IMR-90 (cell line): ENCODE data around the gene PSMD10. TPM values are rescaled to one million over a fixed set of nuclear protein-coding genes. Genes with fewer than 3 reads are reported as not detected.

Source experiments
- ATAC-seq: fragments of 200-7000 bp; cut with Tn5 transposase; 2 replicates; pipeline ENCODE4 v1.9.1; 2020; ENCODE audit warnings: low read depth, mild to moderate bottlenecking, moderate library complexity
- Bru-seq: library from RNA; stranded (reverse); fragments of 400-500 nt; gene quantifications from one replicate; lab custom pipeline; 2021; lab: Mats Ljungman, UMichigan
- BruChase-seq, 2 experiments: library from RNA; stranded (reverse); fragments of 400-500 nt; gene quantifications; one replicate each; lab custom pipeline; 2021; lab: Mats Ljungman, UMichigan
- BruUV-seq: library from RNA; stranded (reverse); fragments of 400-500 nt; replicated peaks from 2 replicates; lab custom pipeline; 2021; lab: Mats Ljungman, UMichigan
- CTCF ChIA-PET: fragments of 300-600 bp; formaldehyde crosslinking; extraction: SDS; loops from one replicate; lab custom pipeline; 2021; ENCODE audit warnings: antibody characterized with exemption; lab: Yijun Ruan, JAX
- POLR2A ChIA-PET: fragments of 300-600 bp; sonication (Branson Sonifier 250); formaldehyde crosslinking; loops from one replicate; lab custom pipeline; 2022; ENCODE audit warnings: antibody characterized with exemption; ENCODE audit not compliant: unreplicated experiment; lab: Charles Lee
- DNase-seq: peaks from one replicate; pipeline ENCODE4 v3.0.0; 2013
- H2AFZ ChIP-seq: replicated peaks from 2 replicates; pipeline ENCODE3; 2013; ENCODE audit warnings: low read length, mild to moderate bottlenecking; ENCODE audit not compliant: poor library complexity
- H2AK5ac ChIP-seq: 2 replicates; pipeline ENCODE4 v1.6.1; 2013; ENCODE audit warnings: low read depth, low read length, inconsistent platforms
- H2AK9ac ChIP-seq: replicated peaks from 2 replicates; pipeline ENCODE3; 2013; ENCODE audit warnings: mild to moderate bottlenecking, low read depth, low read length, moderate library complexity; ENCODE audit not compliant: poor library complexity
- H2BK120ac ChIP-seq: 2 replicates; pipeline ENCODE4 v1.6.1; 2013; ENCODE audit warnings: low read depth, low read length, inconsistent platforms
- H2BK15ac ChIP-seq: 3 replicates; pipeline ENCODE4 v1.6.1; 2013; ENCODE audit warnings: low read depth, low read length, inconsistent platforms
- H2BK20ac ChIP-seq: 2 replicates; pipeline ENCODE4 v1.6.1; 2013; ENCODE audit warnings: low read depth, mild to moderate bottlenecking, inconsistent platforms, low read length, moderate library complexity
- H2BK5ac ChIP-seq: 2 replicates; pipeline ENCODE4 v1.6.1; 2013; ENCODE audit warnings: mild to moderate bottlenecking, low read depth, low read length, inconsistent platforms; ENCODE audit not compliant: poor library complexity, severe bottlenecking
- H3K14ac ChIP-seq: replicated peaks from 2 replicates; pipeline ENCODE4 v1.6.1; 2013; ENCODE audit warnings: low read depth, low read length, inconsistent platforms
- H3K18ac ChIP-seq: 2 replicates; pipeline ENCODE4 v1.6.1; 2013; ENCODE audit warnings: low read depth, low read length, control low read depth
- H3K23ac ChIP-seq: 2 replicates; pipeline ENCODE4 v1.6.1; 2013; ENCODE audit warnings: low read depth, low read length, inconsistent platforms
- H3K27ac ChIP-seq: 2 replicates; pipeline ENCODE4 v1.5.1; 2013; ENCODE audit warnings: mild to moderate bottlenecking, control low read depth, low read length; ENCODE audit not compliant: insufficient read depth
- H3K27me3 ChIP-seq: 2 replicates; pipeline ENCODE4 v1.6.1; 2013; ENCODE audit warnings: low read length; ENCODE audit not compliant: control insufficient read depth, insufficient read depth
- H3K36me3 ChIP-seq: 2 replicates; pipeline ENCODE4 v1.6.1; 2013; ENCODE audit warnings: low read length, mixed read lengths; ENCODE audit not compliant: control insufficient read depth, insufficient read depth
- H3K4ac ChIP-seq: 2 replicates; pipeline ENCODE4 v1.6.1; 2013; ENCODE audit warnings: low read depth, low read length, inconsistent platforms
- H3K4me1 ChIP-seq: 2 replicates; pipeline ENCODE4 v1.6.1; 2013; ENCODE audit warnings: low read length, mixed read lengths; ENCODE audit not compliant: control insufficient read depth, insufficient read depth
- H3K4me2 ChIP-seq: 2 replicates; pipeline ENCODE4 v1.6.1; 2013; ENCODE audit warnings: low read depth, mild to moderate bottlenecking, control low read depth, low read length, moderate library complexity
- H3K4me3 ChIP-seq: 2 replicates; pipeline ENCODE4 v1.5.1; 2013; ENCODE audit warnings: low read depth, mild to moderate bottlenecking, control low read depth, low read length, moderate library complexity; ENCODE audit not compliant: insufficient read depth
- H3K56ac ChIP-seq: 2 replicates; pipeline ENCODE4 v1.6.1; 2013; ENCODE audit warnings: low read length, inconsistent platforms; ENCODE audit not compliant: insufficient read depth; ENCODE audit errors: extremely low read depth
- H3K79me1 ChIP-seq, 2 experiments: 2 replicates each; pipeline ENCODE4 v1.6.1; 2013; ENCODE audit warnings: low read length in 2 of 2, inconsistent platforms in 1 of 2, low read depth in 1 of 2
- H3K9ac ChIP-seq: 2 replicates; pipeline ENCODE4 v1.6.1; 2013; ENCODE audit warnings: low read depth, low read length, control low read depth
- H3K9me1 ChIP-seq: 2 replicates; pipeline ENCODE4 v1.6.1; 2013; ENCODE audit warnings: low read length, inconsistent platforms; ENCODE audit not compliant: insufficient read depth
- H3K9me3 ChIP-seq: 2 replicates; pipeline ENCODE4 v1.6.1; 2013; ENCODE audit warnings: low read length; ENCODE audit not compliant: control insufficient read depth, insufficient read depth
- H4K20me1 ChIP-seq: 2 replicates; pipeline ENCODE4 v1.6.1; 2013; ENCODE audit warnings: low read length, inconsistent platforms; ENCODE audit not compliant: insufficient read depth
- H4K5ac ChIP-seq: 2 replicates; pipeline ENCODE4 v1.6.1; 2013; ENCODE audit warnings: mild to moderate bottlenecking, low read depth, low read length, control low read depth
- H4K8ac ChIP-seq, 2 experiments: 2 replicates each; pipeline ENCODE4 v1.6.1; 2013; ENCODE audit warnings: low read depth in 2 of 2, low read length in 2 of 2, control low read depth in 1 of 2, inconsistent platforms in 1 of 2
- H4K91ac ChIP-seq: 2 replicates; pipeline ENCODE4 v1.6.1; 2013; ENCODE audit warnings: low read depth, low read length, inconsistent platforms; ENCODE audit not compliant: insufficient read depth
- BHLHE40 ChIP-seq: fragments of 150-350 bp; IDR thresholded peaks from 2 replicates; pipeline ENCODE4 v1.6.1; 2016; ENCODE audit warnings: mild to moderate bottlenecking, low read depth, low read length
- CTCF ChIP-seq: conservative IDR thresholded peaks from 2 replicates; pipeline ENCODE4 v1.5.1; 2012; ENCODE audit warnings: mild to moderate bottlenecking, low read depth, low read length, improper control_type of control experiment
- MAZ ChIP-seq: IDR thresholded peaks from 2 replicates; pipeline ENCODE4 v1.6.1; 2012; ENCODE audit warnings: low read depth, mild to moderate bottlenecking, low read length, improper control_type of control experiment, moderate library complexity, borderline replicate concordance
- POLR2A ChIP-seq: IDR thresholded peaks from 2 replicates; pipeline ENCODE4 v1.6.1; 2012; ENCODE audit warnings: mild to moderate bottlenecking, low read depth, low read length
- WGBS, 2 experiments: methylation state at CpG; one replicate each; pipeline versions ENCODE4 v1.1.5 to v1.1.7; 2013; ENCODE audit warnings: missing lambda C conversion rate in 2 of 2; ENCODE audit not compliant: insufficient read length in 1 of 2; ENCODE audit errors: extremely low coverage in 2 of 2; 5-methylcytosine and 5-hydroxymethylcytosine counted together
- dilution Hi-C: fragments of 300-500 bp; cut with HindIII; formaldehyde crosslinking; loops from one replicate; pipeline ENCODE4 v1.14.3; 2018; ENCODE audit warnings: low sequenced_read_pairs; ENCODE audit not compliant: unreplicated experiment
- in situ Hi-C: fragments of 300-500 bp; cut with MboI; formaldehyde crosslinking; loops from 3 replicates; pipeline ENCODE4 v1.14.3; 2019; ENCODE audit warnings: low sequenced_read_pairs, inconsistent platforms, mixed read lengths
- intact Hi-C: fragments of 100-400 bp; cut with micrococcal nuclease; formaldehyde crosslinking; loops from 2 replicates; pipeline ENCODE4 v1.10.0; 2022
- long read RNA-seq: library from polyadenylated mRNA; unstranded; transcript quantifications from one replicate; pipeline ENCODE4 v2.0.0, GENCODE V29; 2021; ENCODE audit not compliant: unreplicated experiment
- polyA plus RNA-seq, 3 experiments: library from polyadenylated mRNA; depleted of rRNA; stranded (reverse); fragments of >200 nt; gene quantifications; 2 replicates each; pipeline ENCODE4 v1.2.3, GENCODE V29; 2012; ENCODE audit warnings: low replicate concordance in 1 of 3
- total RNA-seq: library from RNA; depleted of rRNA; stranded (reverse); fragments of >200 nt; gene quantifications from 2 replicates; pipeline ENCODE4 v1.2.3, GENCODE V29; 2012; rRNA removed

Gene PSMD10
- total RNA-seq (122 TPM in 2 replicates), polyA plus RNA-seq (2012; rRNA removed) (56.3 and 62.0 TPM in 2 replicates), Bru-seq, nascent RNA (percentile 66 among the genes with signal in this experiment), BruChase-seq, experiment 1, labeled RNA remaining after a 6-hour chase (percentile 83 among the genes with signal in this experiment), BruChase-seq, experiment 2, labeled RNA remaining after a 2-hour chase (percentile 71 among the genes with signal in this experiment)
- polyA plus RNA-seq (2012; cell fraction: cytosol; rRNA removed) = 19.3 and 28.3 TPM in 2 replicates
- 3.8 and 22.6 TPM in 2 replicates for polyA plus RNA-seq (2012; cell fraction: nucleus; rRNA removed; ENCODE audit: low replicate concordance)
- long read RNA-seq, transcript PSMD10-204 (5 exons, 768 nt) = minor isoform, 5 of 48 reads
- long read RNA-seq, transcript PSMD10-201 (5 exons, 1,546 nt) = major isoform, 39 of 48 reads
- long read RNA-seq, partial matches to known transcripts = 3 of 48 reads
- long read RNA-seq, other reads (novel, unspliced or antisense) = 1 of 48 reads

GRCh38 chrX:108091264-108091877 is at the start of gene PSMD10, which contains the start of gene ATG4A:
Gene PSMD10, minus strand, starts transcription at chrX:108091542. Its CDS starts 22 bp downstream, at chrX:108091520.
Gene ATG4A, plus strand, starts transcription at chrX:108091778. Its CDS starts 49 bp downstream, at chrX:108091827.
- CTCF ChIA-PET = no interaction called here

More at GRCh38 chrX:108091264-108091877, at the start of gene PSMD10, which contains the start of gene ATG4A:
- Histone ChIP-seq H3K4ac (peak within 1 kb of the TSS; percentile 78; the same call in 1 of the 2 replicates), H3K4me2 (peak within 1 kb of the TSS; percentile 98), H3K14ac (peak within 1 kb of the TSS; percentile 75), H3K4me3 (peak within 1 kb of the TSS; percentile 79), H3K4me1 (no peaks in the 10 kb centered on the region), H2AK5ac (no peak within 1 kb of the TSS), H2AK9ac (no peak within 1 kb of the TSS), H4K91ac (peak within 1 kb of the TSS; percentile 76), H3K9ac (peak within 1 kb of the TSS; percentile 78), H2BK5ac (peak within 1 kb of the TSS; percentile 65), H3K9me1 (no peaks in the 10 kb centered on the region), H3K9me3 (no peaks in the 10 kb centered on the region), H2BK20ac (0 out of 2 replicates have a peak within 1 kb of the TSS, but pooled peaks have one; percentile 25), H3K56ac (peak within 1 kb of the TSS; percentile 76; the same call in 1 of the 2 replicates), H2AFZ (peak within 1 kb of the TSS; percentile 91), H3K18ac (peak within 1 kb of the TSS; percentile 76), H3K23ac (peak within 1 kb of the TSS; percentile 89), H3K79me1 (peaks cover 0 to 10% of the 10 kb centered on the region in 2 experiments; a peak in 3 of 4 replicates), H3K27ac (peak within 1 kb of the TSS; percentile 78), H2BK120ac (peak within 1 kb of the TSS; percentile 33; the same call in 1 of the 2 replicates), H3K27me3 (no peaks in the 10 kb centered on the region), H3K36me3 (peaks cover 6% of the 10 kb centered on the region), H4K8ac (peak within 1 kb of the TSS; percentile 12 to 69; a peak in 3 of 4 replicates), H4K20me1 (no peaks in the 10 kb centered on the region), H4K5ac (peak within 1 kb of the TSS; percentile 89), H2BK15ac (no peak within 1 kb of the TSS)
- intact Hi-C loops (no loop called here), dilution Hi-C loops (no loop called here), in situ Hi-C loops (no loop called here)
- WGBS, 2 experiments = 35% methylated on average over 22 of the region's 47 CpGs; no CpG with 5 or more reads in 1 of the 2 experiments
- peak; percentile 96 for ATAC-seq
- POLR2A ChIA-PET = no interaction called here
- no TSS peak for BruUV-seq
- DNase-seq = peak; percentile 93
- TF ChIP-seq BHLHE40 (no peak), CTCF (no peak), MAZ (0 out of 2 replicates have a peak, but pooled peaks have one; percentile 14), POLR2A (peak; percentile 83)
